Panc1 (cell line): ENCODE data around the gene KCNMA1. TPM values are rescaled to one million over a fixed set of nuclear protein-coding genes. Genes with fewer than 3 reads are reported as not detected.

Experiments used
- ATAC-seq: fragments of 200-7000 bp; cut with Tn5 transposase; 2 replicates; pipeline ENCODE4 v1.9.1; 2020; ENCODE audit warnings: mild to moderate bottlenecking, moderate library complexity
- BruUV-seq: library from RNA; stranded (reverse); fragments of 400-500 nt; replicated peaks from 2 replicates; lab custom pipeline; 2021; lab: Mats Ljungman, UMichigan
- CTCF ChIA-PET: fragments of 300-600 bp; sonication (Branson Sonifier 250); formaldehyde crosslinking; loops from one replicate; lab custom pipeline; 2022; ENCODE audit warnings: antibody characterized with exemption; lab: Charles Lee
- POLR2A ChIA-PET: fragments of 300-600 bp; sonication (Branson Sonifier 250); formaldehyde crosslinking; loops from one replicate; lab custom pipeline; 2022; ENCODE audit warnings: antibody characterized with exemption; lab: Charles Lee
- DNase-seq: peaks from one replicate; pipeline ENCODE4 v3.0.0-alpha.2; 2010; ENCODE audit warnings: low read depth, low spot score
- H3K27ac ChIP-seq: 2 replicates; pipeline ENCODE4 v1.5.1; 2011; ENCODE audit warnings: mild to moderate bottlenecking, low read length, inconsistent platforms
- H3K27me3 ChIP-seq: fragments of 200-500 bp; sonication (Bioruptor generic); 2 replicates; pipeline ENCODE4 v1.6.0; 2014; ENCODE audit warnings: low read length, inconsistent platforms; ENCODE audit not compliant: control insufficient read depth, insufficient read depth
- H3K36me3 ChIP-seq: fragments of 200-500 bp; sonication (Bioruptor generic); 2 replicates; pipeline ENCODE4 v1.5.1; 2014; ENCODE audit warnings: inconsistent platforms, mild to moderate bottlenecking, low read length, moderate library complexity; ENCODE audit not compliant: control insufficient read depth, insufficient read depth
- H3K4me1 ChIP-seq: 2 replicates; pipeline ENCODE4 v1.5.1; 2011; ENCODE audit warnings: inconsistent platforms, mild to moderate bottlenecking, low read length, moderate library complexity; ENCODE audit not compliant: control insufficient read depth, insufficient read depth
- H3K4me3 ChIP-seq, 2 experiments: 2 replicates each; pipeline ENCODE4 v1.5.1; 2011 to 2012; ENCODE audit warnings: low read depth in 2 of 2, low read length in 2 of 2, mild to moderate bottlenecking in 2 of 2, inconsistent platforms in 1 of 2, moderate library complexity in 1 of 2
- H3K9me3 ChIP-seq: fragments of 200-500 bp; sonication (Bioruptor generic); 2 replicates; pipeline ENCODE4 v1.5.1; 2014; ENCODE audit warnings: low read depth, mild to moderate bottlenecking, inconsistent platforms, low read length, moderate library complexity; ENCODE audit not compliant: control insufficient read depth, insufficient read depth
- CTCF ChIP-seq: fragments of 450-650 bp; IDR thresholded peaks from 2 replicates; pipeline ENCODE4 v1.5.1; 2017; ENCODE audit warnings: mild to moderate bottlenecking
- POLR2AphosphoS5 ChIP-seq: IDR thresholded peaks from 2 replicates; pipeline ENCODE4 v1.6.1; 2012; ENCODE audit warnings: mild to moderate bottlenecking, low read depth, low read length, moderate library complexity
- SIN3A ChIP-seq: IDR thresholded peaks from 2 replicates; pipeline ENCODE4 v1.6.1; 2012; ENCODE audit warnings: low read depth, mild to moderate bottlenecking, low read length, moderate library complexity, borderline replicate concordance; ENCODE audit not compliant: insufficient read depth
- TCF7L2 ChIP-seq: IDR thresholded peaks from 2 replicates; pipeline ENCODE4 v1.6.1; 2011; ENCODE audit warnings: mild to moderate bottlenecking, low read depth, low read length, inconsistent platforms
- in situ Hi-C: cut with HindIII; loops from 2 replicates; pipeline ENCODE4 v1.10.0; 2016; ENCODE audit warnings: low sequenced_read_pairs, low pct_unique_long_range_greater_than_20kb
- intact Hi-C: fragments of 100-400 bp; cut with micrococcal nuclease; formaldehyde crosslinking; loops from one replicate; pipeline ENCODE4 v1.10.0; 2022; ENCODE audit not compliant: unreplicated experiment
- total RNA-seq: library from RNA; stranded (reverse); gene quantifications from one replicate; pipeline ENCODE4 v1.2.1, GENCODE V29; 2021; ENCODE audit not compliant: unreplicated experiment
- TF ChIP-seq, protein P1 (sequence below), 2 experiments: IDR thresholded peaks; 2 replicates each; pipeline ENCODE4 v1.6.1; 2011 to 2012; ENCODE audit warnings: low read depth in 2 of 2, control low read depth in 1 of 2, low read length in 1 of 2, mild to moderate bottlenecking in 1 of 2, moderate library complexity in 1 of 2; ENCODE audit not compliant: insufficient read depth in 1 of 2

KCNMA1 gene
- total RNA-seq, 1 experiment from 2014 or later: 91.9 TPM

DNA sequence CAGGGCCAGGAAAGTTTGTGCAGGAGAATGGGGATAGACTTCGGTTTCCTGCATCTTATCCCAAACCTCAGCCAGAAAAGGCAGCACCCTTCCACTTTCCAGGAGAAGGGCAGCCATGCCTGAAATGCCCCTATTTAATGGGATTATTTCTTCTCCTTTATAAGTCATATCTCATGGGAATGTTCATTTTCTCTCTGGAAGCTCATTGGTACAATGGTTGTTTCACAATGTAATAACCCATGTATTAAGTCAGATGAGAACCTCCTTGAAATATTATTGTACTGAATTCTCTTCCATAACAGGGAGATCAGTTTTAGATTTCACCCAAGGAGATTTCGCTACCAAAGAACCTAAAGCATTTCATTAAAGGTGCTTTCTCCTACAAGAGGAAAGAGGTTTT lies 457.5 kb downstream of the KCNMA1 start:
- in situ Hi-C loops (no loop called here), intact Hi-C loops (no loop called here)
- DNase-seq (no peak), ATAC-seq (no peak)
- Histone ChIP-seq H3K9me3 (no peaks in the 10 kb centered on the region), H3K4me3 (no peak overlapping the region), H3K4me1 (peaks cover 7% of the 10 kb centered on the region; the same call in 1 of the 2 replicates), H3K27me3 (no peaks in the 10 kb centered on the region), H3K36me3 (no peaks in the 10 kb centered on the region), H3K27ac (no peak overlapping the region)
- no TSS peak for BruUV-seq
- CTCF ChIA-PET: no interaction called here
- no peak for TF ChIP-seq POLR2AphosphoS5
- TF ChIP-seq, protein P1, sequence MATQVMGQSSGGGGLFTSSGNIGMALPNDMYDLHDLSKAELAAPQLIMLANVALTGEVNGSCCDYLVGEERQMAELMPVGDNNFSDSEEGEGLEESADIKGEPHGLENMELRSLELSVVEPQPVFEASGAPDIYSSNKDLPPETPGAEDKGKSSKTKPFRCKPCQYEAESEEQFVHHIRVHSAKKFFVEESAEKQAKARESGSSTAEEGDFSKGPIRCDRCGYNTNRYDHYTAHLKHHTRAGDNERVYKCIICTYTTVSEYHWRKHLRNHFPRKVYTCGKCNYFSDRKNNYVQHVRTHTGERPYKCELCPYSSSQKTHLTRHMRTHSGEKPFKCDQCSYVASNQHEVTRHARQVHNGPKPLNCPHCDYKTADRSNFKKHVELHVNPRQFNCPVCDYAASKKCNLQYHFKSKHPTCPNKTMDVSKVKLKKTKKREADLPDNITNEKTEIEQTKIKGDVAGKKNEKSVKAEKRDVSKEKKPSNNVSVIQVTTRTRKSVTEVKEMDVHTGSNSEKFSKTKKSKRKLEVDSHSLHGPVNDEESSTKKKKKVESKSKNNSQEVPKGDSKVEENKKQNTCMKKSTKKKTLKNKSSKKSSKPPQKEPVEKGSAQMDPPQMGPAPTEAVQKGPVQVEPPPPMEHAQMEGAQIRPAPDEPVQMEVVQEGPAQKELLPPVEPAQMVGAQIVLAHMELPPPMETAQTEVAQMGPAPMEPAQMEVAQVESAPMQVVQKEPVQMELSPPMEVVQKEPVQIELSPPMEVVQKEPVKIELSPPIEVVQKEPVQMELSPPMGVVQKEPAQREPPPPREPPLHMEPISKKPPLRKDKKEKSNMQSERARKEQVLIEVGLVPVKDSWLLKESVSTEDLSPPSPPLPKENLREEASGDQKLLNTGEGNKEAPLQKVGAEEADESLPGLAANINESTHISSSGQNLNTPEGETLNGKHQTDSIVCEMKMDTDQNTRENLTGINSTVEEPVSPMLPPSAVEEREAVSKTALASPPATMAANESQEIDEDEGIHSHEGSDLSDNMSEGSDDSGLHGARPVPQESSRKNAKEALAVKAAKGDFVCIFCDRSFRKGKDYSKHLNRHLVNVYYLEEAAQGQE (IDR thresholded peaks at IDR 0.05; ENCODE audit: insufficient read depth in 1 of 2, low read depth in 2 of 2, low read length in 1 of 2): no peak
- no peak for TF ChIP-seq CTCF
- TF ChIP-seq SIN3A: no peak
- no peak for TF ChIP-seq TCF7L2
- POLR2A ChIA-PET: no interaction called here

DNA sequence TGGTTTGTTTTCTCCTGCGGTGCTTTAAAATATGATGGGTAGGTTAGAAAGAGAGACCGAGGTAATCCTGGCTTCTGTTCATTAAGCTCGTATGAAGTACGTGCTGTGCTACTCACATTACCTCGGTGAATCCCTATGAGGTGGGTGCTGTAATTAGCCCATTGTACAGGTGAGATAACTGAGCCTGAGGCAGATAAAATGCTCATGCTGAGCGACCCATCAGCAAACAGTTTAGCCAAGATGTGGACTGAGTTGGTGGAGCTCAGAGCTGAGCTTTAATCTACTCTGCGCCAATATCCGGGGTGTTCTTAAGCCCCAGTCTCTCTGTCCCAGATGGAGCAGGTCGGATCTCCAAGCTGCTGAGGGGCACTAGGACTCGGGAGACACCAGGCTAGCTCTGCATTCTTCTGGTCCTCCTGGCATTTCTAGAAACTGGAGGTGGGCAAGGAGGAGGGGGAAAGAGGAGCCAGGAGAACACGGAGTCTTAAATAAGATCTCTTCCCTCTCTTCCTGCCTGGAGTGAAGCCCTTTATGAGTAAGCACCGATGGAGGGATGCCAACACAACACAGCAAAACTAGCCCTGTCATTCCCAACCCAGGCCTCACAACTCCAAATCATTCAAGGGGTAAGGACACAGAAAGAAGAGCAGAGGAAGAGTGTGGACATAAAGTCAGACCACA lies 458.5 kb downstream of the KCNMA1 start:
- DNase-seq (no peak), ATAC-seq (peak; percentile 72)
- ChIA-PET CTCF (no interaction called here), POLR2A (no interaction called here)
- H3K9me3 ChIP-seq: no peaks in the 10 kb centered on the region
- peak overlapping the region; percentile 25; the same call in 1 of the 2 replicates for H3K27ac ChIP-seq
- peaks cover 7% of the 10 kb centered on the region; the same call in 1 of the 2 replicates for H3K4me1 ChIP-seq
- TF ChIP-seq POLR2AphosphoS5 (no peak), TCF7L2 (no peak), SIN3A (no peak), CTCF (no peak)
- TF ChIP-seq, protein P1 (IDR thresholded peaks at IDR 0.05; ENCODE audit: insufficient read depth in 1 of 2, low read depth in 2 of 2, low read length in 1 of 2): no peak
- no peaks in the 10 kb centered on the region for H3K36me3 ChIP-seq
- H3K27me3 ChIP-seq: no peaks in the 10 kb centered on the region
- intact Hi-C loops: no loop called here
- in situ Hi-C loops: no loop called here
- H3K4me3 ChIP-seq: no peak overlapping the region
- no TSS peak for BruUV-seq
